A673 (cell line): Measurements from ENCODE around the gene HOXD9.

Experiments used
- CTCF ChIP-seq: fragments of 300-800, 200-600 bp; sonication (generic); conservative IDR thresholded peaks from 2 replicates; pipeline ENCODE4 v1.5.1; 2017; ENCODE audit warnings: low read depth, mild to moderate bottlenecking, antibody characterized with exemption, low read length, moderate library complexity, mixed read lengths
- EZH2 ChIP-seq: fragments of 200-600 bp; sonication (generic); IDR thresholded peaks from 2 replicates; pipeline ENCODE4 v1.6.1; 2017; ENCODE audit warnings: borderline replicate concordance, low read depth, mild to moderate bottlenecking, mixed read lengths, antibody characterized with exemption, low read length; ENCODE audit not compliant: poor library complexity, severe bottlenecking

DNA sequence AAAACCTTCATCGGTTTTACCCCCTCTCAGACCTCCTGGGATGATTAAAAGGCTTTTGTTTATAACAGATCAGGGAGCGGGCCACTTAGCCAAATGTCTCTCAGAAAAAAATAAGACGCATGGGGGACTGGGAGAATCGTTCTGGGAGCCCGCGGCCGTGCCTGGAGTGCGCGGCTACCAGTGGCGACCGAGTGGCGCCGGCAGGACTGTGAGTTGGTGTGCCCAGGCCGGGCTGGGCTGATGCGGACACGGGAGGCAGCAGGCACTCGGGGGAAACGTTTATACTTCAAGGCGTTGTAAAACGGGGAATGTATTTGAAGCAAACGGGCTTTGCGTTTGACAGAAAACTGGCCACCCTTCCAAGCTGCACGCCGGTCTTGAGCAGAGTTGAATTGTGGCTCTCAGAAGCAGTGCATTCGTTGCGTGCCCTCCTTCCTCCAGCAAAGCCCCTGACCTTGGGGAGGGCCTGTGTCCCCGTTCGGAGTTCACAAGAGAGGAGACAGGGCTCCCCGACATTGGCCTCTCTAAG, 10.6 kb upstream of the HOXD9 start:
- no peak for TF ChIP-seq CTCF
- TF ChIP-seq EZH2 = no peak
